ENCODE measurements around the gene JMY. TPM values are rescaled to one million over a fixed set of nuclear protein-coding genes. Genes with fewer than 3 reads are reported as not detected.
A peak's percentile ranks its signal among the peaks of the same experiment; 100 is the strongest.

JMY gene
- total RNA-seq: 10 to 100 TPM; 15.4 to 22.8 TPM

- no peak for TF ChIP-seq CTCF (IDR thresholded peaks at IDR 0.05)
- Histone ChIP-seq H3K27me3 (replicated peaks; ENCODE audit: insufficient read depth) (no peaks in the 10 kb centered on the region), H3K27ac (peak within 1 kb of the TSS; percentile 71 to 82), H3K4me3 (peak within 1 kb of the TSS; percentile 83), H3K36me3 (no peaks in the 10 kb centered on the region), H3K9me3 (no peaks in the 10 kb centered on the region), H3K4me1 (ENCODE audit: control insufficient read depth in 1 of 2, low read depth in 2 of 2) (peaks cover 16 to 31% of the 10 kb centered on the region in 2 donors)
- DNase-seq (ENCODE audit: low spot score) (peak; percentile 41), ATAC-seq (ENCODE audit: insufficient number of reproducible peaks, low FRiP score, low read depth) (peak; percentile 90)
Measured at GRCh38 chr5:79235634-79236361, at the start of gene JMY. Gene JMY (plus strand): TSS chr5:79236131. CDS start chr5:79236651, 520 bp downstream.

GRCh38 chr5:79186455-79186854, 49.5 kb upstream of the JMY start:
- no peak overlapping the region for H3K27ac ChIP-seq
- no peaks in the 10 kb centered on the region for H3K36me3 ChIP-seq
- no peaks in the 10 kb centered on the region for H3K27me3 ChIP-seq (replicated peaks; ENCODE audit: insufficient read depth)
- DNase-seq (ENCODE audit: low spot score): no peak
- H3K9me3 ChIP-seq: no peaks in the 10 kb centered on the region
- no peaks in the 10 kb centered on the region for H3K4me1 ChIP-seq (ENCODE audit: control insufficient read depth in 1 of 2, low read depth in 2 of 2)
- ATAC-seq (ENCODE audit: insufficient number of reproducible peaks, low FRiP score, low read depth): no peak
- H3K4me3 ChIP-seq: no peak overlapping the region
- TF ChIP-seq CTCF (IDR thresholded peaks at IDR 0.05): no peak

GRCh38 chr5:79189439-79190234, 46.3 kb upstream of the JMY start:
- Histone ChIP-seq H3K4me1 (ENCODE audit: control insufficient read depth in 1 of 2, low read depth in 2 of 2) (no peaks in the 10 kb centered on the region), H3K4me3 (no peak overlapping the region), H3K9me3 (no peaks in the 10 kb centered on the region), H3K36me3 (no peaks in the 10 kb centered on the region), H3K27ac (no peak overlapping the region), H3K27me3 (replicated peaks; ENCODE audit: insufficient read depth) (no peaks in the 10 kb centered on the region)
- DNase-seq (ENCODE audit: low spot score) (no peak), ATAC-seq (ENCODE audit: insufficient number of reproducible peaks, low FRiP score, low read depth) (no peak)
- TF ChIP-seq CTCF (IDR thresholded peaks at IDR 0.05): no peak

GRCh38 chr5:79190235-79190529, 45.7 kb upstream of the JMY start:
- no peaks in the 10 kb centered on the region for H3K9me3 ChIP-seq
- no peak for TF ChIP-seq CTCF (IDR thresholded peaks at IDR 0.05)
- DNase-seq (ENCODE audit: low spot score) (no peak), ATAC-seq (ENCODE audit: insufficient number of reproducible peaks, low FRiP score, low read depth) (no peak)
- H3K27me3 ChIP-seq (replicated peaks; ENCODE audit: insufficient read depth): no peaks in the 10 kb centered on the region
- no peak overlapping the region for H3K27ac ChIP-seq
- H3K36me3 ChIP-seq: no peaks in the 10 kb centered on the region
- no peak overlapping the region for H3K4me3 ChIP-seq
- no peaks in the 10 kb centered on the region for H3K4me1 ChIP-seq (ENCODE audit: control insufficient read depth in 1 of 2, low read depth in 2 of 2)

GRCh38 chr5:79191457-79191856, 44.5 kb upstream of the JMY start:
- no peaks in the 10 kb centered on the region for H3K27me3 ChIP-seq (replicated peaks; ENCODE audit: insufficient read depth)
- DNase-seq (ENCODE audit: low spot score) (no peak), ATAC-seq (ENCODE audit: insufficient number of reproducible peaks, low FRiP score, low read depth) (no peak)
- H3K4me3 ChIP-seq: no peak overlapping the region
- TF ChIP-seq CTCF (IDR thresholded peaks at IDR 0.05): no peak
- H3K27ac ChIP-seq: no peak overlapping the region
- H3K36me3 ChIP-seq: no peaks in the 10 kb centered on the region
- H3K9me3 ChIP-seq: no peaks in the 10 kb centered on the region
- no peaks in the 10 kb centered on the region for H3K4me1 ChIP-seq (ENCODE audit: control insufficient read depth in 1 of 2, low read depth in 2 of 2)

All from thoracic aorta (tissue), 2 donors.